NB4 (cell line): ENCODE data around the gene SPSB4.

ENCODE experiments used
- DNase-seq: peaks from one replicate; pipeline ENCODE4 v3.0.0; 2010; ENCODE audit warnings: low read depth
- H3K4me3 ChIP-seq: one replicate; pipeline ENCODE4 v1.5.1; 2011; ENCODE audit warnings: mild to moderate bottlenecking, low read depth, low read length, moderate library complexity
- CTCF ChIP-seq: IDR thresholded peaks from one replicate; pipeline ENCODE4 v1.5.1; 2012; ENCODE audit warnings: low read depth, low read length
- MAX ChIP-seq: IDR thresholded peaks from 2 replicates; pipeline ENCODE4 v1.6.1; 2011; ENCODE audit warnings: low read depth, low read length
- MYC ChIP-seq: IDR thresholded peaks from 2 replicates; pipeline ENCODE4 v1.6.1; 2011; ENCODE audit warnings: low read depth, low read length
- POLR2A ChIP-seq: IDR thresholded peaks from 2 replicates; pipeline ENCODE4 v1.6.1; 2011; ENCODE audit warnings: mild to moderate bottlenecking; ENCODE audit not compliant: insufficient read length; ENCODE audit errors: extremely low read depth

Gene SPSB4

GRCh38 chr3:141152801-141153678, 101.9 kb downstream of the SPSB4 start:
- no peak overlapping the region for H3K4me3 ChIP-seq
- TF ChIP-seq MAX, result no peak
- no peak for TF ChIP-seq MYC
- no peak for TF ChIP-seq POLR2A
- TF ChIP-seq CTCF, result no peak
- no peak for DNase-seq

GRCh38 chr3:141153679-141153966, 102.5 kb downstream of the SPSB4 start:
- no peak for DNase-seq
- TF ChIP-seq MYC, result no peak
- no peak for TF ChIP-seq MAX
- no peak for TF ChIP-seq CTCF
- TF ChIP-seq POLR2A, result no peak

GRCh38 chr3:141164852-141165251, 113.7 kb downstream of the SPSB4 start:
- TF ChIP-seq POLR2A (no peak), MAX (no peak), MYC (no peak)
- no peak for DNase-seq

More at GRCh38 chr3:141153679-141153966, 102.5 kb downstream of the SPSB4 start:
- no peak overlapping the region for H3K4me3 ChIP-seq

GRCh38 chr3:141167681-141168080, 116.5 kb downstream of the SPSB4 start:
- no peak overlapping the region for H3K4me3 ChIP-seq
- TF ChIP-seq MYC (no peak), CTCF (no peak), POLR2A (no peak), MAX (no peak)
- DNase-seq, result no peak

More at GRCh38 chr3:141164852-141165251, 113.7 kb downstream of the SPSB4 start:
- H3K4me3 ChIP-seq, result no peak overlapping the region

- H3K4me3 ChIP-seq, result no peak overlapping the region
- no peak for TF ChIP-seq CTCF
- TF ChIP-seq POLR2A, result no peak
- TF ChIP-seq MAX, result no peak
- TF ChIP-seq MYC, result no peak
- DNase-seq, result no peak
Measured at GRCh38 chr3:141170678-141171295, 119.6 kb downstream of the SPSB4 start.

GRCh38 chr3:141174674-141175073, 123.5 kb downstream of the SPSB4 start:
- no peak overlapping the region for H3K4me3 ChIP-seq
- TF ChIP-seq CTCF (no peak), MAX (no peak), MYC (no peak), POLR2A (no peak)
- no peak for DNase-seq
